ENCODE results near the gene HTRA3.
"Not testable (repeated sequence)": the region's sequence is repeated elsewhere in the genome, so short reads cannot be mapped to it uniquely, and the experiment has no call there.

The HTRA3 gene

DNA sequence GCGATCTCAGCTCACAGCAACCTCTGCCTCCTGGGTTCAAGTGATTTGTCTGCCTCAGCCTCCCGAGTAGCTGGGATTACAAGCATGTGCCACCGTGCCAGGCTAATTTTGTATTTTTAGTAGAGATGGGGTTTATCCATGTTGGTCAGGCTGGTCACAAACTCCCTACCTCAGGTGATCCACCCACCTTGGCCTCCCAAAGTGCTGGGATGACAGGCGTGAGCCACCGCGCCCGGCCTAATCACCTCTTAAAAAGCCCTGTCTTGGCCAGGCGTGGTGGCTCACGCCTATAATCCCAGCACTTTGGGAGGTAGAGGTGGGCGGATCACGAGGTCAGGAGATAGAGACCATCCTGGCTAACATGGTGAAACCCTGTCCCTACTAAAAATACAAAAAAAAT is 79.7 kb downstream of the HTRA3 start:
- not testable (repeated sequence) for DNase-seq

DNA sequence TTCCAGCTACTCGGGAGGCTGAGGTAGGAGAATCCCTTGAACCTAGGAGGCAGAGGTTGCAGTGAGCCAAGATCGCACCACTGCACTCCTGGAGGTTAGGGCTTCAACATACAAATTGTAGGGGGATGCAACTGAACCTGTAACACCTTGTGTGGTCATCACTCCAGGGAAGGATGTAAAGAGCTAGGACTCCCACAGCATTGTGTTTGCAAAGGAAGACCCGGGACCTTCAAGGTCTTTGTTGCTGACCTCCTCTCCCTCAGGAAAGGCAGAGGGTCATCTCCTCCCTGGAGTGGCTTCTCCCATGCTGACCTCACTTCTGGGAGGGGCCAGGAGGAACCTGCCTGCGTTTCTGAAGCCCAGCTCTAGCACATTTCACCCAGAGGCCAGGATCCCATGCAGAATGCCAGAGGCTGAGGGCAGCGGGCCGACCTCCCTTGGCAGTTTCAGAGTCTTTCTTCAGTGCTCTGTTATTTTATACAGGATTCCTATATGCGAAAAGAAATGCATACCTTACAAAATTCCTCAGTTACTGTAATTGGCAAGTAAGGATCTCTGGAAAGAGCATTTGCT is 80.2 kb downstream of the HTRA3 start:
- no peak for DNase-seq

GRCh38 chr4:8350352-8350751 is 80.8 kb downstream of the HTRA3 start:
- no peak for DNase-seq

- no peak for DNase-seq
These were observed 81.4 kb downstream of the HTRA3 start for GRCh38 chr4:8350841-8351461.

GRCh38 chr4:8351931-8352367 is 82.4 kb downstream of the HTRA3 start:
- DNase-seq, result no peak

- no peak for DNase-seq
These were observed 83.0 kb downstream of the HTRA3 start for GRCh38 chr4:8352368-8353157.

DNA sequence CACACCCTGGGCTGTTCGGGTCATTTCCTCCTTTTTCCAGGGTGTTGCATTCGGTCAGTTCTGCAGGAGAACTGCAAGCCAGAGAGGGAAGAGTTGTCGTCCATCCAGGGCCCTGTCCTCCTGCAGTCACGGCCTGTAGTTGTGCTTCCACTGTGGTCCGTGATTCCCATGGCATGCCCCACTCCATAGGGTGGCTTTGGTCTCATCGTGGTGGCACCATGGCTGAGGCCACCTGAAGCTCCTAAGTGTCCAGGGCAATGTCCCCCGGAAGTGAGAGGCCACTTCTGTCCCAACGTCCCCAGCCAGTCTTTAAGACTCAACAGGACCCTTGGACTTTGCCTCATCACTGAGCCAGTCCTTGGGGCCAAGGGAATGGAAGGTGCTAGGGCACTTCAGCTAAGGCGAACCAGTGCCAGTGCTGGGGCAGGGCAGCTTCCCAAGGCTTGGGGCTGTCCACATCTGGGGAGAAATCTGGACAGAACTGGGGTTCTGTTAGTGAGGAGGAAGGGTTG is 83.7 kb downstream of the HTRA3 start:
- DNase-seq, result no peak

- no peak for DNase-seq
These were observed 84.4 kb downstream of the HTRA3 start for GRCh38 chr4:8353912-8354453.

DNA sequence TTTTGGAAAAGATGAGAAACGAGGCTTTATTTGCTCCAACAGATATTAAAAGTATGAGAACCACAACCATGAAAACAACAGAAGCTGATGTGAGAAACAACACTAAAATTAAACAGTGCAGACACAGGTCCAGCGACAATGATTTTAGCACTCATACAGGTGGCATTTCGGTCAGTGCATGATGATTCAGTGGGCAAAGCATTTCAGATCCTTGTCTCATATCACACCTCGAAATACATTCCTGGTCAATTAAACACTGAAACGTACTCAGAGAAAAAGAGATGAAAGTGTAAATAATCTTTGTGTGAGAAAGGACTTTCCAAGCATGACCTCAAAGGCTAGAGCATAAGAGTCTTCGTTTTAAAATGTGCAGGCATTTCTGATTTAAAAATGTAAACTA is 85.8 kb downstream of the HTRA3 start:
- DNase-seq, result no peak

DNA sequence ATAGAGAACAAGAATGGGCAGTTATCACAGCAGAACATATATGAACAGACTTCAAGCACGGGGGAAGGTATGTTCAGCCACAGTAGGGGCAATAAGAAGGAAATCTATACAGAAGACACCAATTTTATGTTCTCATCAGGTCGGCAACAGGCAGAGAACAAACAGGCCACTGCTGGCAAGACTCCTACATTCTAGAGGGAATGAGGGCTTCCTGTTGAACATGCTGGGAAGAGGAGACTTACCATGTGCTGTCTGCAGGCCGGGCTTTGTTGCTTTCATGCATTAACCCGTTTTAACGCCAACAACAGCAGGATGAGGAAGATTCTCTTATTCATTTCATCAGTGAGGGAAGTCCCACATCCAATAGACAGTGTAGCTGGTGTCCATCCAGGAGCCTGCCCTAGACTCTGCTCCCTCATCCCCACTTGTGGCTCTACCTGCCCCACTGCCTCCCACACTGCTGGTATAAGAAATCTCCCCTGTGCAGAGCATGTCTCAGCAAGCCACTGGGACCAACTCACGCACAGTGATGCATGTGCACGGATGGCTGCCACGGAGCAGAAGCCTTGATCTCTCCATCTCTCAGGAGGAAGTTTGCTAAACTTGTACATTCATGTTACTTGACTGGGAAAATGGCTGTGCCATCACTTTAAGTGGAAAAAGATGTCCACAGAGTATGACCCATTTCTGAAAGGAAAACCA is 86.5 kb downstream of the HTRA3 start:
- no peak for DNase-seq
